MCF 10A (cell line): ENCODE results near the gene YARS2. TPM values are rescaled to one million over a fixed set of nuclear protein-coding genes. Genes with fewer than 3 reads are reported as not detected.

Source experiments
- BruUV-seq: library from RNA; stranded (reverse); fragments of 400-500 nt; replicated peaks from 2 replicates; lab custom pipeline; 2021; lab: Mats Ljungman, UMichigan
- CTCF ChIA-PET: fragments of 300-600 bp; sonication (Branson Sonifier 250); formaldehyde crosslinking; extraction: SDS; loops from one replicate; lab custom pipeline; 2021; ENCODE audit warnings: antibody characterized with exemption, inconsistent platforms; lab: Yijun Ruan, JAX
- POLR2A ChIA-PET: fragments of 300-600, 350-650 bp; sonication (Branson Sonifier 250); formaldehyde crosslinking; extraction: SDS; loops from one replicate; lab custom pipeline; 2020; ENCODE audit warnings: antibody characterized with exemption, inconsistent platforms; lab: Yijun Ruan, JAX
- DNase-seq: peaks from one replicate; pipeline ENCODE4 v3.0.0-alpha.2; 2018; ENCODE audit not compliant: unreplicated experiment
- H3K27ac Mint-ChIP-seq: one replicate; pipeline ENCODE4 v1.8.0; 2022; ENCODE audit warnings: mild to moderate bottlenecking, low read depth, mixed read lengths; ENCODE audit not compliant: unreplicated experiment
- H3K27me3 Mint-ChIP-seq: one replicate; pipeline ENCODE4 v1.8.0; 2022; ENCODE audit warnings: mixed read lengths; ENCODE audit not compliant: insufficient read depth, unreplicated experiment
- H3K36me3 Mint-ChIP-seq: one replicate; pipeline ENCODE4 v1.8.0; 2022; ENCODE audit warnings: mild to moderate bottlenecking, moderate library complexity, mixed read lengths; ENCODE audit not compliant: insufficient read depth, unreplicated experiment
- H3K4me1 Mint-ChIP-seq: one replicate; pipeline ENCODE4 v1.8.0; 2022; ENCODE audit warnings: mixed read lengths; ENCODE audit not compliant: insufficient read depth, unreplicated experiment
- H3K4me3 Mint-ChIP-seq: one replicate; pipeline ENCODE4 v1.8.0; 2022; ENCODE audit warnings: mild to moderate bottlenecking, moderate library complexity, mixed read lengths; ENCODE audit not compliant: unreplicated experiment
- H3K9me3 Mint-ChIP-seq: one replicate; pipeline ENCODE4 v1.8.0; 2022; ENCODE audit warnings: mixed read lengths; ENCODE audit not compliant: unreplicated experiment
- CTCF ChIP-seq: fragments of 200-600 bp; IDR thresholded peaks from one replicate; pipeline ENCODE4 v1.8.0; 2022; ENCODE audit warnings: antibody characterized with exemption, mild to moderate bottlenecking; ENCODE audit not compliant: unreplicated experiment
- intact Hi-C: fragments of 100-400 bp; cut with micrococcal nuclease; formaldehyde crosslinking; loops from 2 replicates; pipeline ENCODE4 v1.14.1; 2022
- total RNA-seq: library from RNA; stranded (reverse); gene quantifications from 2 replicates; pipeline ENCODE4 v1.2.3, GENCODE V29; 2022

The YARS2 gene
- total RNA-seq, 1 experiment from 2014 or later = 27.2 TPM

- CTCF ChIA-PET = interaction anchor here (1.4 kb wide), 1 partner anchor 15 kb away, joined by 5 read pairs; no protein-coding TSS in a partner anchor
- Mint-ChIP-seq H3K4me1 (no peaks in the 10 kb centered on the region), H3K9me3 (no peaks in the 10 kb centered on the region), H3K27me3 (no peaks in the 10 kb centered on the region), H3K36me3 (peaks cover 39% of the 10 kb centered on the region), H3K27ac (no peak overlapping the region), H3K4me3 (no peak overlapping the region)
- no TSS peak for BruUV-seq
- intact Hi-C loops = no loop called here
- POLR2A ChIA-PET = no interaction called here
- no peak for DNase-seq
- no peak for TF ChIP-seq CTCF
Measured at GRCh38 chr12:32785557-32785956, 29.9 kb upstream of the YARS2 start.

- Mint-ChIP-seq H3K9me3 (no peaks in the 10 kb centered on the region), H3K36me3 (peaks cover 16% of the 10 kb centered on the region), H3K4me1 (no peaks in the 10 kb centered on the region), H3K27ac (no peak overlapping the region), H3K27me3 (no peaks in the 10 kb centered on the region), H3K4me3 (no peak overlapping the region)
- intact Hi-C loops = no loop called here
- DNase-seq = no peak
- ChIA-PET POLR2A (no interaction called here), CTCF (no interaction called here)
- BruUV-seq = no TSS peak
- TF ChIP-seq CTCF = no peak
Measured at GRCh38 chr12:32783029-32783428, 27.3 kb upstream of the YARS2 start.

- intact Hi-C loops = no loop called here
- no TSS peak for BruUV-seq
- H3K4me3 Mint-ChIP-seq = no peak overlapping the region
- H3K27me3 Mint-ChIP-seq = no peaks in the 10 kb centered on the region
- CTCF ChIA-PET = no interaction called here
- no peak for TF ChIP-seq CTCF
- no peaks in the 10 kb centered on the region for H3K36me3 Mint-ChIP-seq
- DNase-seq = no peak
- POLR2A ChIA-PET = interaction anchor here (1.0 kb wide), 1 partner anchor 11 kb away, joined by 3 read pairs; no protein-coding TSS in a partner anchor
- no peaks in the 10 kb centered on the region for H3K4me1 Mint-ChIP-seq
- no peaks in the 10 kb centered on the region for H3K9me3 Mint-ChIP-seq
- H3K27ac Mint-ChIP-seq = no peak overlapping the region
Measured at GRCh38 chr12:32780071-32780470, 24.4 kb upstream of the YARS2 start.

GRCh38 chr12:32777691-32778175 lies 22.0 kb upstream of the YARS2 start:
- intact Hi-C loops = no loop called here
- POLR2A ChIA-PET = no interaction called here
- H3K27ac Mint-ChIP-seq = no peak overlapping the region
- no peaks in the 10 kb centered on the region for H3K36me3 Mint-ChIP-seq
- no peak for TF ChIP-seq CTCF
- CTCF ChIA-PET = interaction anchor here (1.4 kb wide), 1 partner anchor 143 kb away, joined by 3 read pairs; no protein-coding TSS in a partner anchor
- H3K27me3 Mint-ChIP-seq = peaks cover 10% of the 10 kb centered on the region
- no peak overlapping the region for H3K4me3 Mint-ChIP-seq
- H3K9me3 Mint-ChIP-seq = no peaks in the 10 kb centered on the region
- no peaks in the 10 kb centered on the region for H3K4me1 Mint-ChIP-seq
- DNase-seq = no peak
- BruUV-seq = no TSS peak
